VCaP (cell line): ENCODE results near the gene VANGL1.

Source experiments
- H3K27ac ChIP-seq: fragments of 450-650 bp; 2 replicates; pipeline ENCODE4 v1.5.1; 2017
- TF ChIP-seq, protein P1 (sequence below): fragments of 450-650 bp; conservative IDR thresholded peaks from 2 replicates; pipeline ENCODE4 v1.5.1; 2017; ENCODE audit warnings: mild to moderate bottlenecking, moderate library complexity

VANGL1 gene

DNA sequence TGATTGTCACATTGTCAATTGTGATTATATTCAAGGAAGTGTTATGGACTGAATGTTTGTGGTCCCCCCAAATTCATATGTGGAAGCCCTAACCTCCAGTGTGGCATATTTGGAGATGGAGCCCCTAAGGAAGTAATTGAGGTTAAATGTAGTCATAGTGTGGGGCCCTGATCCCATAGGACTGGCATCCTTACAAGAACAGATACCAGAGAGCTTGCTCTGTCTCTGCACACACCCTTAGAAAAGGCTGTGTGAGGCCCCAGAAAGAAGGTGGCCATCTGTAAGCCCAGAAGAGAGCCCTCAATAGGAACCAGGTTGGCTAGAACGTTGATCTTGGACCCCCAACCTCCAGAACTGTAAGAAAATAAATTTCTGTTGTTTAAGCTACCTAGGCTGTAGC, 28.1 kb downstream of the VANGL1 start:
- TF ChIP-seq, protein P1, sequence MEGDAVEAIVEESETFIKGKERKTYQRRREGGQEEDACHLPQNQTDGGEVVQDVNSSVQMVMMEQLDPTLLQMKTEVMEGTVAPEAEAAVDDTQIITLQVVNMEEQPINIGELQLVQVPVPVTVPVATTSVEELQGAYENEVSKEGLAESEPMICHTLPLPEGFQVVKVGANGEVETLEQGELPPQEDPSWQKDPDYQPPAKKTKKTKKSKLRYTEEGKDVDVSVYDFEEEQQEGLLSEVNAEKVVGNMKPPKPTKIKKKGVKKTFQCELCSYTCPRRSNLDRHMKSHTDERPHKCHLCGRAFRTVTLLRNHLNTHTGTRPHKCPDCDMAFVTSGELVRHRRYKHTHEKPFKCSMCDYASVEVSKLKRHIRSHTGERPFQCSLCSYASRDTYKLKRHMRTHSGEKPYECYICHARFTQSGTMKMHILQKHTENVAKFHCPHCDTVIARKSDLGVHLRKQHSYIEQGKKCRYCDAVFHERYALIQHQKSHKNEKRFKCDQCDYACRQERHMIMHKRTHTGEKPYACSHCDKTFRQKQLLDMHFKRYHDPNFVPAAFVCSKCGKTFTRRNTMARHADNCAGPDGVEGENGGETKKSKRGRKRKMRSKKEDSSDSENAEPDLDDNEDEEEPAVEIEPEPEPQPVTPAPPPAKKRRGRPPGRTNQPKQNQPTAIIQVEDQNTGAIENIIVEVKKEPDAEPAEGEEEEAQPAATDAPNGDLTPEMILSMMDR: no peak
- no peak overlapping the region for H3K27ac ChIP-seq

GRCh38 chr1:115670476-115671175, 28.9 kb downstream of the VANGL1 start:
- TF ChIP-seq, protein P1: no peak
- H3K27ac ChIP-seq: no peak overlapping the region

GRCh38 chr1:115671176-115671934, 29.6 kb downstream of the VANGL1 start:
- H3K27ac ChIP-seq: no peak overlapping the region
- TF ChIP-seq, protein P1: no peak

DNA sequence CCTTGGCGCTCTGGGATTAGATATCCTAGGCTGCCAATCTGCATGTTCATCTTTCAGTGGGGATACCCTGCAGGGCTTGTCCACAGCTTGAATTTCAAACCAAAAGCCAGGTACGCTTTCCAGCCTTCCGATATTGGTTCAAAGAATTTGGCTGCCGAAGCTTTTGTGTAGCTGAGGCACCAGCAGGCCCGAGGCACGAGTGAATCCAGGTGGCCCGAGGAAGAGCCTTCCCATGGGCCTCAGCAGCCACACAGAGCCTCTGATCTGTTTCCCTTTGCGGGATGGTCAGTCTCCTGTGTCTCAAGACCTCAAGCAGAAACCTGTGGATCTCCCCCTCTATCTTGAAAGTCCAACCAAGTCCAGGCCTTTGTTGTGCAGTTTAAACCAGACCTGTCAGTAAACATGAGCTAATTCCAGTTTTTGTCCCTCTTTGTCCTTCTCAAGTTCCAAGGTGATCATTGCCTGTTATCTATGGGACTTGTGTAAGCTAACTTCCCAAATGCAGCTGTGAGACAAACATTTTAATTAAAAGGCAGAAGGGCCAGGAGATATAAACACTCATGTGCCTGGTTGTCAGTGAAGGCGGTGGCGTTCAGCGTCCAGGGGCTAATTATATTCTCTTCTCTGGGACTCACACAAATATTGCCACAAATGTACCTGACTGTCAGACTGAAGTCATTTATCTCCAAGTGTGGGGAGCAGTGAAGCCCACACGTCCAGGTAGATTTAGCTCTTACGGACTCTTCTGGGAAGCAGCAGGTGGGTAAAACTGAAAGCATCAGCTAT, 30.6 kb downstream of the VANGL1 start:
- TF ChIP-seq, protein P1: no peak
- H3K27ac ChIP-seq: no peak overlapping the region

- no peak overlapping the region for H3K27ac ChIP-seq
- TF ChIP-seq, protein P1: no peak
Observed at GRCh38 chr1:115676498-115677181, 34.9 kb downstream of the VANGL1 start.

DNA sequence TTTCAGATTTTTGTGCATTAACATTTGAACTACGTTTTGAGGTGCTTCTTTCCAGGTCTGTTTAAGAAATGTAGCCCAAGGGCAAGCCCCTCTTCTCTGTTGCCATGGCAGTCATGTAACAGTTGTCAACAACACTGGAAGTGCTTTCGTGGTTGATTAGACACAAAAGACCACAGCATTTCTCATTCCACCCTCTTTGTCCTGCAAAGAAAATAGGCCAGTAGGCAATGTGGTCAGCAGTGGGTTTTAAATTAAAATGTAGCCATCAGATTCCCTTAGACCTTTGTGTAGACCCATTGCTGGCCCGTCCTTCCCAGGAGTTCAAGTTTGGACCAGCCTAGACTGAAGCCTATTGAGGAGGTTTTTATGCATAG, 35.4 kb downstream of the VANGL1 start:
- TF ChIP-seq, protein P1: no peak
- no peak overlapping the region for H3K27ac ChIP-seq
